MM.1S (cell line): ENCODE measurements around the gene SLAMF7.
A peak's percentile ranks its signal among the peaks of the same experiment; 100 is the strongest.

Experiments used
- DNase-seq: peaks from one replicate; pipeline ENCODE4 v3.0.0-alpha.2; 2015
- H2AFZ ChIP-seq: fragments of 300-600 bp; sonication (generic); 2 replicates; pipeline ENCODE4 v1.6.0; 2016; ENCODE audit warnings: antibody characterized with exemption, low read length
- H3F3A ChIP-seq: fragments of 300-600 bp; sonication (generic); 2 replicates; pipeline ENCODE4 v1.6.1; 2016; ENCODE audit warnings: mild to moderate bottlenecking, antibody characterized with exemption, low read length, moderate library complexity, mixed read lengths; ENCODE audit not compliant: insufficient read depth
- H3K27ac ChIP-seq: fragments of 300-600 bp; sonication (generic); 2 replicates; pipeline ENCODE4 v1.5.1; 2016; ENCODE audit warnings: mild to moderate bottlenecking, low read length
- H3K27me3 ChIP-seq: fragments of 300-600 bp; sonication (generic); replicated peaks from 2 replicates; pipeline ENCODE4 v1.6.0; 2016; ENCODE audit warnings: low read length; ENCODE audit not compliant: insufficient read depth
- H3K36me3 ChIP-seq: fragments of 300-600 bp; sonication (generic); replicated peaks from 2 replicates; pipeline ENCODE4 v1.6.1; 2016; ENCODE audit warnings: mild to moderate bottlenecking, low read length, mixed read lengths; ENCODE audit not compliant: insufficient read depth
- H3K4me1 ChIP-seq: fragments of 300-600 bp; sonication (generic); 2 replicates; pipeline ENCODE4 v1.6.1; 2016; ENCODE audit warnings: low read length, mixed read lengths
- H3K4me2 ChIP-seq: fragments of 300-600 bp; sonication (generic); 2 replicates; pipeline ENCODE4 v1.6.0; 2016; ENCODE audit warnings: low read depth, low read length
- H3K4me3 ChIP-seq: fragments of 300-600 bp; sonication (generic); 2 replicates; pipeline ENCODE4 v1.5.1; 2016; ENCODE audit warnings: low read length, mixed read lengths
- H3K79me2 ChIP-seq: fragments of 300-600 bp; sonication (generic); 2 replicates; pipeline ENCODE4 v1.6.1; 2016; ENCODE audit warnings: mixed run types, low read length, mixed read lengths
- H3K9ac ChIP-seq: fragments of 300-600 bp; sonication (generic); 2 replicates; pipeline ENCODE4 v1.6.1; 2016; ENCODE audit warnings: low read length, mixed read lengths
- H3K9me2 ChIP-seq: fragments of 300-600 bp; sonication (generic); replicated peaks from 2 replicates; pipeline ENCODE4 v1.6.1; 2016; ENCODE audit warnings: mild to moderate bottlenecking, low read length, mixed read lengths; ENCODE audit not compliant: insufficient read depth
- H3K9me3 ChIP-seq: fragments of 300-600 bp; sonication (generic); replicated peaks from 2 replicates; pipeline ENCODE4 v1.6.1; 2016; ENCODE audit warnings: mild to moderate bottlenecking, low read length, mixed read lengths; ENCODE audit not compliant: insufficient read depth
- H4K20me1 ChIP-seq: fragments of 300-600 bp; sonication (generic); 2 replicates; pipeline ENCODE4 v1.6.1; 2016; ENCODE audit warnings: mild to moderate bottlenecking, low read length, moderate library complexity, mixed read lengths; ENCODE audit not compliant: insufficient read depth
- EZH2 ChIP-seq: fragments of 300-600 bp; sonication (generic); optimal IDR thresholded peaks from 2 replicates; pipeline ENCODE3; 2017; ENCODE audit warnings: low read depth, mild to moderate bottlenecking, antibody characterized with exemption, low read length, mixed read lengths
- EZH2phosphoT487 ChIP-seq: fragments of 300-600 bp; sonication (generic); IDR thresholded peaks from 2 replicates; pipeline ENCODE4 v1.6.1; 2018; ENCODE audit warnings: antibody characterized with exemption, low read length
- TF ChIP-seq, protein P1 (sequence below): fragments of 300-600 bp; sonication (generic); IDR thresholded peaks from 2 replicates; pipeline ENCODE4 v1.5.1; 2016; ENCODE audit warnings: antibody characterized with exemption, low read length, mixed read lengths

The SLAMF7 gene

DNA sequence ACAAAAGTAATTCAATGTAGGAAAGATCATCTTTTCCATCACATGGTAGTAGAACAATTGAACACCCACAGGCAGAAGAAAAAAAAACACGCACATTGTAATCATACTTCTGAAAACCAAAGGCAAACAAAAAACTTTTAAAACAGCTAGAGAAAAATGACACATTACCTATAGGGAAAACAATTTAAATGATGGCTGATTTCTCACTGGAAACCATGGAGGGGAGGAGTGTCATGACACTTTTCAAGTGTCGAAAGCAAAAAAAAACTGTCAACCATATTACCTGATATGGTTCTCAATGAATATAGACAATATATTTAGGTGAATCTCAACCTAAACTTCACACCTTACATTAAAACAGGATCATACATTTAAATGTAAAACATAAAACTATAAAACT, 776 bp upstream of the SLAMF7 start:
- H2AFZ ChIP-seq = no peak overlapping the region
- TF ChIP-seq EZH2phosphoT487 (no peak), EZH2 (no peak)

DNA sequence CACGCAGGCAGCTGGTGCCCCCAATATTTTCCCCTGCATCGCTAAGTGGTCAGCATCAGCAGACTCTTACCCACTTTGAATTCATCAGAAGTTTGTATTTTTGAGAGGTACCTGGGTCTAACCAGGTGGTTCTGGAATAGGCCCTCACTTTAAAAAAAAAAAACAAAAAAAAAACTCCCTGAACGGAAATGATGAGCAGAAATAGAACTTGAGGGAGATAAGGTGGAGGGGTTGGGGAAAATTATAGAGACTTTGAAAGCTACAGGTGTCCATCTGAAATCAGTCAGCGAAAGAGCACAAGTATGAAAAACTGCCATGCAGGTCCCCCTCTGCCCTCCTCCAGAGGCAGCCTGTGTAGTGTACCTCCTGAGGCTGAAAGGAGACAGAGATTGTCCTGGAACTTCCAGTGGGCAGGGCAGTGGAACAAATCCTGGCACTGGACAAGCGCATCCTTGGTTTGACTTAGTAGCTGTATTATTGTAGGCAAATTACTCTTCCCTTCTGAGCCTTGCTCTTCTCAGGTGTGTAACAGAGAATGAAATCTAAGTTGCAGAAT, 1.2 kb downstream of the SLAMF7 start:
- Histone ChIP-seq H3K36me3 (no peaks in the 10 kb centered on the region), H3K4me1 (peaks cover 49% of the 10 kb centered on the region), H3K79me2 (peaks cover 73% of the 10 kb centered on the region), H2AFZ (no peak overlapping the region), H4K20me1 (peaks cover 7% of the 10 kb centered on the region; the same call in 1 of the 2 replicates), H3K4me3 (peak overlapping the region; percentile 81), H3K27me3 (no peaks in the 10 kb centered on the region), H3K9me3 (no peaks in the 10 kb centered on the region), H3K4me2 (peak overlapping the region; percentile 92), H3F3A (peaks cover 61% of the 10 kb centered on the region), H3K9ac (peak overlapping the region; percentile 86), H3K27ac (peak overlapping the region; percentile 88), H3K9me2 (no peaks in the 10 kb centered on the region)
- TF ChIP-seq EZH2 = no peak
- no peak for TF ChIP-seq EZH2phosphoT487
- TF ChIP-seq, protein P1, sequence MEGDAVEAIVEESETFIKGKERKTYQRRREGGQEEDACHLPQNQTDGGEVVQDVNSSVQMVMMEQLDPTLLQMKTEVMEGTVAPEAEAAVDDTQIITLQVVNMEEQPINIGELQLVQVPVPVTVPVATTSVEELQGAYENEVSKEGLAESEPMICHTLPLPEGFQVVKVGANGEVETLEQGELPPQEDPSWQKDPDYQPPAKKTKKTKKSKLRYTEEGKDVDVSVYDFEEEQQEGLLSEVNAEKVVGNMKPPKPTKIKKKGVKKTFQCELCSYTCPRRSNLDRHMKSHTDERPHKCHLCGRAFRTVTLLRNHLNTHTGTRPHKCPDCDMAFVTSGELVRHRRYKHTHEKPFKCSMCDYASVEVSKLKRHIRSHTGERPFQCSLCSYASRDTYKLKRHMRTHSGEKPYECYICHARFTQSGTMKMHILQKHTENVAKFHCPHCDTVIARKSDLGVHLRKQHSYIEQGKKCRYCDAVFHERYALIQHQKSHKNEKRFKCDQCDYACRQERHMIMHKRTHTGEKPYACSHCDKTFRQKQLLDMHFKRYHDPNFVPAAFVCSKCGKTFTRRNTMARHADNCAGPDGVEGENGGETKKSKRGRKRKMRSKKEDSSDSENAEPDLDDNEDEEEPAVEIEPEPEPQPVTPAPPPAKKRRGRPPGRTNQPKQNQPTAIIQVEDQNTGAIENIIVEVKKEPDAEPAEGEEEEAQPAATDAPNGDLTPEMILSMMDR = no peak
- DNase-seq = peak; percentile 85

More for the DNA sequence above, 776 bp upstream of the SLAMF7 start:
- Histone ChIP-seq H3F3A (peaks cover 50% of the 10 kb centered on the region), H3K9ac (peak overlapping the region; percentile 86; the same call in 1 of the 2 replicates), H3K9me3 (no peaks in the 10 kb centered on the region), H3K4me3 (peak overlapping the region; percentile 81), H3K79me2 (peaks cover 54% of the 10 kb centered on the region), H4K20me1 (no peaks in the 10 kb centered on the region), H3K4me1 (peaks cover 48% of the 10 kb centered on the region), H3K9me2 (no peaks in the 10 kb centered on the region), H3K27ac (peak overlapping the region; percentile 88; the same call in 1 of the 2 replicates), H3K4me2 (peak overlapping the region; percentile 92), H3K36me3 (no peaks in the 10 kb centered on the region), H3K27me3 (no peaks in the 10 kb centered on the region)
- no peak for DNase-seq

- peaks cover 61% of the 10 kb centered on the region for H3F3A ChIP-seq
Measured at GRCh38 chr1:160741092-160741501, 2.0 kb downstream of the SLAMF7 start.

More at GRCh38 chr1:160741092-160741501, 2.0 kb downstream of the SLAMF7 start:
- TF ChIP-seq EZH2phosphoT487 (no peak), EZH2 (no peak)
- TF ChIP-seq, protein P1 = no peak
- H3K4me2 ChIP-seq = peak overlapping the region; percentile 92
- peak overlapping the region; percentile 81 for H3K4me3 ChIP-seq
- H3K79me2 ChIP-seq = peaks cover 82% of the 10 kb centered on the region
- no peaks in the 10 kb centered on the region for H3K36me3 ChIP-seq
- H3K4me1 ChIP-seq = peaks cover 55% of the 10 kb centered on the region
- H3K9me3 ChIP-seq = no peaks in the 10 kb centered on the region
- H2AFZ ChIP-seq = no peak overlapping the region
- H3K9ac ChIP-seq = peak overlapping the region; percentile 86
- no peaks in the 10 kb centered on the region for H3K9me2 ChIP-seq
- H3K27ac ChIP-seq = peak overlapping the region; percentile 88
- peak; percentile 69 for DNase-seq
- H3K27me3 ChIP-seq = no peaks in the 10 kb centered on the region
- H4K20me1 ChIP-seq = peaks cover 10% of the 10 kb centered on the region; the same call in 1 of the 2 replicates
